Measurements from ENCODE around the gene C3. TPM values are rescaled to one million over a fixed set of nuclear protein-coding genes. Genes with fewer than 3 reads are reported as not detected.

C3 gene
- total and polyA plus RNA-seq, 2 of the 13 experiments (the other 11 are each of a cell fraction or from before 2014, with no cell fraction given) = 1,455 to 6,272 TPM

DNA sequence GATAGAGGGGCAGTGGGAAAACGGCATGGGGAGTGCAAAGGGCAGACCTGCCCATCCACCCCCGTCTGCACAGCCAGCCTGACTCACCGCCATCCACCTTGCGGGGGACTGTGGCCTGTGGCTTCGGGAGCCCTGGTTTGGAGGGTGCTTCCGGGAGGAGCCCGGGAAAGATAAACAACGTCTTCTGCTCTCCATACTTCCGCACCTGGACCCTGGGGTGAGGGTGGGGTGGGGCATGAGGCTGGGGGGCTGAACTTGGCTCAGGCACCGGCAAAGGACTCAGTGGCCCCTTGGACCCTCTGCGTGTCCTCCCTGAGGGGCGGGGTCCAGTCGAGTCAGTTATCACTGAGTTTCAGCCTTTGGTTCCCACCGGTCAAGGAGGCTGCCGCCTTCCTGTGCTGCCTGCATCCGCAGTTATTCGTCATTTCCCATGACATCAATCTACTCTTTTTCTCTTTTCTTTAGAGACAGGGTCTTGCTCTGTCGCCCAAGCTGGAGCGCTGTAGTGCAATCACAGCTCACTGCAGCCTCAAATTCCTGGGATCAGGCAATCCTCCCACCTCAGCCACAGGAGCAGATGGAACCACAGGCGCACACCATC, 13.7 kb upstream of the C3 start (continued):
- TF ChIP-seq RBM39 (IDR thresholded peaks at IDR 0.05; ENCODE audit: low read depth, low read length, poor library complexity, severe bottlenecking) (peak; percentile 43), ZKSCAN1 (IDR thresholded peaks at IDR 0.05; ENCODE audit: low read length) (no peak), MIER2 (CRISPR knock-in tag; IDR thresholded peaks at IDR 0.05) (no peak), MXI1 (IDR thresholded peaks at IDR 0.05; ENCODE audit: borderline replicate concordance, low read depth, low read length) (peak; percentile 54; the same call in 1 of the 3 replicates), ZNF678 (CRISPR knock-in tag; IDR thresholded peaks at IDR 0.05) (no peak), ZNF263 (CRISPR knock-in tag; IDR thresholded peaks at IDR 0.05) (peak; percentile 91), ZNF703 (CRISPR knock-in tag; IDR thresholded peaks at IDR 0.05; ENCODE audit: borderline replicate concordance) (no peak), PAX8 (CRISPR knock-in tag; IDR thresholded peaks at IDR 0.05; ENCODE audit: borderline replicate concordance) (no peak), ELF4 (CRISPR knock-in tag; IDR thresholded peaks at IDR 0.05; ENCODE audit: borderline replicate concordance) (no peak), SKI (IDR thresholded peaks at IDR 0.05; ENCODE audit: partially characterized antibody) (peak; percentile 27), USF2 (IDR thresholded peaks at IDR 0.05; ENCODE audit: low read depth, low read length) (no peak), USF2 (CRISPR knock-in tag; IDR thresholded peaks at IDR 0.05; ENCODE audit: borderline replicate concordance) (no peak), ISX (CRISPR knock-in tag; conservative IDR thresholded peaks at IDR 0.05) (no peak), ZNF569 (CRISPR knock-in tag; IDR thresholded peaks at IDR 0.05; ENCODE audit: borderline replicate concordance) (no peak), HDAC2 (CRISPR knock-in tag; IDR thresholded peaks at IDR 0.05) (peak; percentile 57)
- TF ChIP-seq, protein P1, sequence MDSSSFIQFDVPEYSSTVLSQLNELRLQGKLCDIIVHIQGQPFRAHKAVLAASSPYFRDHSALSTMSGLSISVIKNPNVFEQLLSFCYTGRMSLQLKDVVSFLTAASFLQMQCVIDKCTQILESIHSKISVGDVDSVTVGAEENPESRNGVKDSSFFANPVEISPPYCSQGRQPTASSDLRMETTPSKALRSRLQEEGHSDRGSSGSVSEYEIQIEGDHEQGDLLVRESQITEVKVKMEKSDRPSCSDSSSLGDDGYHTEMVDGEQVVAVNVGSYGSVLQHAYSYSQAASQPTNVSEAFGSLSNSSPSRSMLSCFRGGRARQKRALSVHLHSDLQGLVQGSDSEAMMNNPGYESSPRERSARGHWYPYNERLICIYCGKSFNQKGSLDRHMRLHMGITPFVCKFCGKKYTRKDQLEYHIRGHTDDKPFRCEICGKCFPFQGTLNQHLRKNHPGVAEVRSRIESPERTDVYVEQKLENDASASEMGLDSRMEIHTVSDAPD (CRISPR knock-in tag; IDR thresholded peaks at IDR 0.05) = no peak
- TF ChIP-seq, protein P2, sequence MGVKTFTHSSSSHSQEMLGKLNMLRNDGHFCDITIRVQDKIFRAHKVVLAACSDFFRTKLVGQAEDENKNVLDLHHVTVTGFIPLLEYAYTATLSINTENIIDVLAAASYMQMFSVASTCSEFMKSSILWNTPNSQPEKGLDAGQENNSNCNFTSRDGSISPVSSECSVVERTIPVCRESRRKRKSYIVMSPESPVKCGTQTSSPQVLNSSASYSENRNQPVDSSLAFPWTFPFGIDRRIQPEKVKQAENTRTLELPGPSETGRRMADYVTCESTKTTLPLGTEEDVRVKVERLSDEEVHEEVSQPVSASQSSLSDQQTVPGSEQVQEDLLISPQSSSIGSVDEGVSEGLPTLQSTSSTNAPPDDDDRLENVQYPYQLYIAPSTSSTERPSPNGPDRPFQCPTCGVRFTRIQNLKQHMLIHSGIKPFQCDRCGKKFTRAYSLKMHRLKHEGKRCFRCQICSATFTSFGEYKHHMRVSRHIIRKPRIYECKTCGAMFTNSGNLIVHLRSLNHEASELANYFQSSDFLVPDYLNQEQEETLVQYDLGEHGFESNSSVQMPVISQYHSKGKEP (CRISPR knock-in tag; IDR thresholded peaks at IDR 0.05) = no peak
- TF ChIP-seq, protein P3, sequence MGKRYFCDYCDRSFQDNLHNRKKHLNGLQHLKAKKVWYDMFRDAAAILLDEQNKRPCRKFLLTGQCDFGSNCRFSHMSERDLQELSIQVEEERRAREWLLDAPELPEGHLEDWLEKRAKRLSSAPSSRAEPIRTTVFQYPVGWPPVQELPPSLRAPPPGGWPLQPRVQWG (CRISPR knock-in tag; IDR thresholded peaks at IDR 0.05; ENCODE audit: borderline replicate concordance, low read depth) = no peak
- TF ChIP-seq, protein P4, sequence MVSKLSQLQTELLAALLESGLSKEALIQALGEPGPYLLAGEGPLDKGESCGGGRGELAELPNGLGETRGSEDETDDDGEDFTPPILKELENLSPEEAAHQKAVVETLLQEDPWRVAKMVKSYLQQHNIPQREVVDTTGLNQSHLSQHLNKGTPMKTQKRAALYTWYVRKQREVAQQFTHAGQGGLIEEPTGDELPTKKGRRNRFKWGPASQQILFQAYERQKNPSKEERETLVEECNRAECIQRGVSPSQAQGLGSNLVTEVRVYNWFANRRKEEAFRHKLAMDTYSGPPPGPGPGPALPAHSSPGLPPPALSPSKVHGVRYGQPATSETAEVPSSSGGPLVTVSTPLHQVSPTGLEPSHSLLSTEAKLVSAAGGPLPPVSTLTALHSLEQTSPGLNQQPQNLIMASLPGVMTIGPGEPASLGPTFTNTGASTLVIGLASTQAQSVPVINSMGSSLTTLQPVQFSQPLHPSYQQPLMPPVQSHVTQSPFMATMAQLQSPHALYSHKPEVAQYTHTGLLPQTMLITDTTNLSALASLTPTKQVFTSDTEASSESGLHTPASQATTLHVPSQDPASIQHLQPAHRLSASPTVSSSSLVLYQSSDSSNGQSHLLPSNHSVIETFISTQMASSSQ (IDR thresholded peaks at IDR 0.05; ENCODE audit: low read depth) = no peak
- TF ChIP-seq, protein P4 (CRISPR knock-in tag; IDR thresholded peaks at IDR 0.05; ENCODE audit: borderline replicate concordance) = no peak
